Measurements from ENCODE around the gene BAHCC1.

DNA sequence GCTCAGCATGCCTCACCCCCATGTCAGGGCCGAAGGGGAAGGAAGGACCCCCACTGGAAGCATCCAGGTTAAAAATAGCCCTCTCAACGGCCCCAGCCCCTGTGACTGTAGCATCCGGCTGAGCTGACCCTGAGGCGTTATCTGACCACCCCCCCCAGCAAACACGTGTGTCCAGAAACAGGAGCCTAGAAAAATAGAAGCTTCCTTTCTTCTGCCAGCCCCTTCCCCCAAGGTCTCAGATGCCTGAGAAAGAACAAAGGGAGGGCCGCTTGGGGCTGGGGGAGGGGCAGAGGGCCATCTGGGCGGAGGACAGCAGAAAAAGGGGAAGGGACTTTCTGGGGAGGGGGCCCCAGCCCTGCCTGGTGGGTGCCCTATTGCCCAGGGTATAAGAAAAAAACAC, 61.5 kb downstream of the BAHCC1 start:
- TF ChIP-seq ZNF138 (CRISPR knock-in tag; conservative IDR thresholded peaks at IDR 0.05) (no peak), E2F1 (CRISPR knock-in tag; IDR thresholded peaks at IDR 0.05) (no peak), FOXP1 (CRISPR knock-in tag; IDR thresholded peaks at IDR 0.05; ENCODE audit: borderline replicate concordance) (no peak), OVOL2 (CRISPR knock-in tag; IDR thresholded peaks at IDR 0.05; ENCODE audit: borderline replicate concordance) (no peak), FOXJ3 (CRISPR knock-in tag; IDR thresholded peaks at IDR 0.05; ENCODE audit: borderline replicate concordance) (no peak), ZNF532 (CRISPR knock-in tag; IDR thresholded peaks at IDR 0.05; ENCODE audit: borderline replicate concordance) (no peak), JUN (CRISPR knock-in tag; IDR thresholded peaks at IDR 0.05) (no peak), ZNF121 (CRISPR knock-in tag; IDR thresholded peaks at IDR 0.05) (no peak)
- TF ChIP-seq, protein P1, sequence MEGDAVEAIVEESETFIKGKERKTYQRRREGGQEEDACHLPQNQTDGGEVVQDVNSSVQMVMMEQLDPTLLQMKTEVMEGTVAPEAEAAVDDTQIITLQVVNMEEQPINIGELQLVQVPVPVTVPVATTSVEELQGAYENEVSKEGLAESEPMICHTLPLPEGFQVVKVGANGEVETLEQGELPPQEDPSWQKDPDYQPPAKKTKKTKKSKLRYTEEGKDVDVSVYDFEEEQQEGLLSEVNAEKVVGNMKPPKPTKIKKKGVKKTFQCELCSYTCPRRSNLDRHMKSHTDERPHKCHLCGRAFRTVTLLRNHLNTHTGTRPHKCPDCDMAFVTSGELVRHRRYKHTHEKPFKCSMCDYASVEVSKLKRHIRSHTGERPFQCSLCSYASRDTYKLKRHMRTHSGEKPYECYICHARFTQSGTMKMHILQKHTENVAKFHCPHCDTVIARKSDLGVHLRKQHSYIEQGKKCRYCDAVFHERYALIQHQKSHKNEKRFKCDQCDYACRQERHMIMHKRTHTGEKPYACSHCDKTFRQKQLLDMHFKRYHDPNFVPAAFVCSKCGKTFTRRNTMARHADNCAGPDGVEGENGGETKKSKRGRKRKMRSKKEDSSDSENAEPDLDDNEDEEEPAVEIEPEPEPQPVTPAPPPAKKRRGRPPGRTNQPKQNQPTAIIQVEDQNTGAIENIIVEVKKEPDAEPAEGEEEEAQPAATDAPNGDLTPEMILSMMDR (IDR thresholded peaks at IDR 0.05): no peak
- TF ChIP-seq, protein P2, sequence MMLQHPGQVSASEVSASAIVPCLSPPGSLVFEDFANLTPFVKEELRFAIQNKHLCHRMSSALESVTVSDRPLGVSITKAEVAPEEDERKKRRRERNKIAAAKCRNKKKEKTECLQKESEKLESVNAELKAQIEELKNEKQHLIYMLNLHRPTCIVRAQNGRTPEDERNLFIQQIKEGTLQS (CRISPR knock-in tag; conservative IDR thresholded peaks at IDR 0.05): no peak
